Posterior cingulate gyrus (tissue), 11 donors: ENCODE measurements around the gene GGTLC2.
"Not testable (repeated sequence)": the region's sequence is repeated elsewhere in the genome, so short reads cannot be mapped to it uniquely, and the experiment has no call there.

Source experiments
- DNase-seq, 10 donors: peaks; one replicate each; pipeline versions ENCODE4 v3.0.0 to v3.0.0-alpha.2; 2020 to 2021; ENCODE audit warnings: mixed read lengths in 3 of 10
- intact Hi-C: fragments of 100-400 bp; cut with DNase I; formaldehyde crosslinking; loops from one replicate; pipeline ENCODE4 v1.15.1; 2023

Gene GGTLC2

GRCh38 chr22:22633533-22633932 is 10.9 kb upstream of the GGTLC2 start:
- DNase-seq = peak in 1 of 10 donors; percentile 48
- intact Hi-C loops = not testable (repeated sequence)

GRCh38 chr22:22636260-22636659 is 8.2 kb upstream of the GGTLC2 start:
- DNase-seq = peak in 1 of 10 donors; percentile 59
- intact Hi-C loops = not testable (repeated sequence)

- DNase-seq = peak in 1 of 10 donors; percentile 17
- intact Hi-C loops = not testable (repeated sequence)
These were observed 6.1 kb upstream of the GGTLC2 start for GRCh38 chr22:22638313-22638712.

- intact Hi-C loops = not testable (repeated sequence)
- DNase-seq = peak in 1 of 10 donors; percentile 35
These were observed 2.2 kb upstream of the GGTLC2 start for GRCh38 chr22:22642255-22642654.

- intact Hi-C loops = not testable (repeated sequence)
- DNase-seq = peak in 1 of 10 donors; percentile 28
These were observed 1.6 kb downstream of the GGTLC2 start for GRCh38 chr22:22645969-22646368.

- intact Hi-C loops = not testable (repeated sequence)
- DNase-seq = peak in 1 of 10 donors; percentile 55
These were observed 3.5 kb downstream of the GGTLC2 start for GRCh38 chr22:22647952-22648351.

GRCh38 chr22:22648863-22649536 is 4.6 kb downstream of the GGTLC2 start:
- intact Hi-C loops = not testable (repeated sequence)
- DNase-seq = peak in 1 of 10 donors; percentile 53

- intact Hi-C loops = not testable (repeated sequence)
- DNase-seq = peak in 1 of 10 donors; percentile 2
These were observed 5.3 kb downstream of the GGTLC2 start for GRCh38 chr22:22649761-22650160.

- intact Hi-C loops, DNase-seq: not testable (repeated sequence)
These were observed 6.0 kb downstream of the GGTLC2 start for GRCh38 chr22:22650398-22650797.

- intact Hi-C loops = not testable (repeated sequence)
- DNase-seq = peak in 2 of 10 donors; percentile 0 to 7
These were observed 6.5 kb downstream of the GGTLC2 start for GRCh38 chr22:22650803-22651515.

- intact Hi-C loops = not testable (repeated sequence)
- peak in 2 of 10 donors; percentile 16 to 49 for DNase-seq
These were observed 7.2 kb downstream of the GGTLC2 start for GRCh38 chr22:22651593-22651992.

- DNase-seq = peak in 2 of 10 donors; percentile 10 to 34
- intact Hi-C loops = not testable (repeated sequence)
These were observed 7.7 kb downstream of the GGTLC2 start for GRCh38 chr22:22652102-22652501.

- intact Hi-C loops = not testable (repeated sequence)
These were observed 8.2 kb downstream of the GGTLC2 start for GRCh38 chr22:22652573-22652972.

GRCh38 chr22:22653677-22654381 is 9.4 kb downstream of the GGTLC2 start:
- intact Hi-C loops = not testable (repeated sequence)

More at GRCh38 chr22:22652573-22652972, 8.2 kb downstream of the GGTLC2 start:
- peak in 2 of 10 donors; percentile 10 to 14 for DNase-seq

GRCh38 chr22:22655452-22656290 is 11.3 kb downstream of the GGTLC2 start:
- intact Hi-C loops = no loop called here
- DNase-seq = peak in 1 of 10 donors; percentile 13

More at GRCh38 chr22:22653677-22654381, 9.4 kb downstream of the GGTLC2 start:
- peak in 1 of 10 donors; percentile 0 for DNase-seq

GRCh38 chr22:22657712-22658111 is 13.3 kb downstream of the GGTLC2 start:
- DNase-seq = no peak
- intact Hi-C loops = no loop called here

GRCh38 chr22:22661275-22661674 is 16.9 kb downstream of the GGTLC2 start:
- intact Hi-C loops = no loop called here
- DNase-seq = peak in 1 of 10 donors; percentile 62

GRCh38 chr22:22662095-22662494 is 17.7 kb downstream of the GGTLC2 start:
- intact Hi-C loops = no loop called here
- DNase-seq = no peak

- peak in 1 of 10 donors; percentile 59 for DNase-seq
- intact Hi-C loops = no loop called here
These were observed 19.7 kb downstream of the GGTLC2 start for GRCh38 chr22:22663861-22664800.
